ENCODE data around the gene IQGAP1.
"Not testable (repeated sequence)": the region's sequence is repeated elsewhere in the genome, so short reads cannot be mapped to it uniquely, and the experiment has no call there.

Gene IQGAP1

GRCh38 chr15:90345857-90346256, 42.2 kb upstream of the IQGAP1 start:
- no peak for TF ChIP-seq CTCF (IDR thresholded peaks at IDR 0.05; ENCODE audit: low read length, missing control alignments)
- no peak for DNase-seq (ENCODE audit: low read depth)
- no peak overlapping the region for H3K4me3 ChIP-seq (replicated peaks; ENCODE audit: low read depth, low read length)

GRCh38 chr15:90347431-90348065, 40.5 kb upstream of the IQGAP1 start:
- not testable (repeated sequence) for DNase-seq (ENCODE audit: low read depth); H3K4me3 ChIP-seq (replicated peaks; ENCODE audit: low read depth, low read length)

GRCh38 chr15:90348456-90348855, 39.6 kb upstream of the IQGAP1 start:
- no peak overlapping the region for H3K4me3 ChIP-seq (replicated peaks; ENCODE audit: low read depth, low read length)
- DNase-seq (ENCODE audit: low read depth), result no peak
- no peak for TF ChIP-seq CTCF (IDR thresholded peaks at IDR 0.05; ENCODE audit: low read length, missing control alignments)

GRCh38 chr15:90349072-90349471, 39.0 kb upstream of the IQGAP1 start:
- no peak for DNase-seq (ENCODE audit: low read depth)
- TF ChIP-seq CTCF (IDR thresholded peaks at IDR 0.05; ENCODE audit: low read length, missing control alignments), result no peak
- no peak overlapping the region for H3K4me3 ChIP-seq (replicated peaks; ENCODE audit: low read depth, low read length)

- TF ChIP-seq CTCF (IDR thresholded peaks at IDR 0.05; ENCODE audit: low read length, missing control alignments), result no peak
- no peak for DNase-seq (ENCODE audit: low read depth)
- no peak overlapping the region for H3K4me3 ChIP-seq (replicated peaks; ENCODE audit: low read depth, low read length)
Measured at GRCh38 chr15:90349821-90350220, 38.2 kb upstream of the IQGAP1 start.

- DNase-seq (ENCODE audit: low read depth), result no peak
- H3K4me3 ChIP-seq (replicated peaks; ENCODE audit: low read depth, low read length), result peak overlapping the region; percentile 88
- no peak for TF ChIP-seq CTCF (IDR thresholded peaks at IDR 0.05; ENCODE audit: low read length, missing control alignments)
Measured at GRCh38 chr15:90351479-90352106, 36.4 kb upstream of the IQGAP1 start.

- H3K4me3 ChIP-seq (replicated peaks; ENCODE audit: low read depth, low read length), result peak within 1 kb of the TSS; percentile 88
- TF ChIP-seq CTCF (IDR thresholded peaks at IDR 0.05; ENCODE audit: low read length, missing control alignments), result no peak
- DNase-seq (ENCODE audit: low read depth), result peak; percentile 97
Measured at GRCh38 chr15:90352107-90352893, 35.7 kb upstream of the IQGAP1 start, which contains the start of gene ZNF774. ZNF774 (plus strand) TSS chr15:90352284; CDS start chr15:90354661, 2,377 bp downstream.
